ENCODE results near the gene HRH4. TPM values are rescaled to one million over a fixed set of nuclear protein-coding genes. Genes with fewer than 3 reads are reported as not detected.

HRH4 gene
- total and polyA plus RNA-seq, 2 donors (not counting 3 experiments of a cell fraction or from before 2014, with no cell fraction given), result 0.03 TPM; not detected in 1

- Histone ChIP-seq H3K4me3 (replicated peaks in 1 of 3; ENCODE audit: insufficient read depth in 1 of 3, low read depth in 1 of 3, low read length in 3 of 3) (no peak overlapping the region), H3K4me1 (ENCODE audit: control insufficient read depth, extremely low read depth, insufficient read depth, low read length) (no peaks in the 10 kb centered on the region), H3K79me2 (ENCODE audit: control insufficient read depth, insufficient read depth, low read length) (no peaks in the 10 kb centered on the region), H3K27me3 (ENCODE audit: control insufficient read depth in 2 of 2, insufficient read depth in 2 of 2, low read length in 2 of 2) (peaks cover 2 to 4% of the 10 kb centered on the region in 2 experiments), H4K20me1 (replicated peaks; ENCODE audit: control insufficient read depth, extremely low read depth, insufficient read depth, low read length) (no peaks in the 10 kb centered on the region), H3K36me3 (ENCODE audit: control insufficient read depth in 2 of 2, extremely low read depth in 1 of 2, insufficient read depth in 2 of 2, low read length in 2 of 2) (no peaks in the 10 kb centered on the region), H3K4me2 (ENCODE audit: insufficient read depth, low read length) (no peak overlapping the region), H2AFZ (ENCODE audit: low read depth, low read length) (no peak overlapping the region), H3K9me3 (replicated peaks; ENCODE audit: control insufficient read depth, insufficient read depth, low read length) (no peaks in the 10 kb centered on the region), H3K27ac (ENCODE audit: insufficient read depth, low read depth, low read length) (no peak overlapping the region), H3K9me1 (replicated peaks; ENCODE audit: control insufficient read depth, extremely low read depth, insufficient read depth, low read length) (no peaks in the 10 kb centered on the region), H3K9ac (replicated peaks; ENCODE audit: extremely low read depth, insufficient read depth, low read length) (no peak overlapping the region)
- no TSS peak for BruUV-seq (replicated peaks)
- TF ChIP-seq EZH2 (IDR thresholded peaks at IDR 0.05; ENCODE audit: borderline replicate concordance, low read depth, low read length, severe bottlenecking) (no peak), GATA2 (IDR thresholded peaks at IDR 0.05; ENCODE audit: insufficient read depth, insufficient read length, low read depth, low read length) (no peak), POLR2AphosphoS5 (IDR thresholded peaks at IDR 0.05; ENCODE audit: insufficient read depth, low read depth, low read length) (no peak)
- CTCF ChIA-PET, result interaction anchor here (1.4 to 2.9 kb wide), 3 partner anchors 8 to 137 kb away, joined by 6 to 15 read pairs (median 8); no protein-coding TSS in a partner anchor
- intact Hi-C loops (cut with micrococcal nuclease), result no loop called here
- dilution Hi-C loops (cut with MboI; ENCODE audit: extremely low pct_ligation_motif_present, low sequenced_read_pairs), result no loop called here
- FAIRE-seq (peak; percentile 31), DNase-seq (ENCODE audit: low read depth, low spot score) (no peak)
- POLR2A ChIA-PET, result no interaction called here
Measured at GRCh38 chr18:24497031-24497754, 36.8 kb downstream of the HRH4 start.

- Histone ChIP-seq H3K4me1 (ENCODE audit: control insufficient read depth, extremely low read depth, insufficient read depth, low read length) (no peaks in the 10 kb centered on the region), H3K36me3 (ENCODE audit: control insufficient read depth in 2 of 2, extremely low read depth in 1 of 2, insufficient read depth in 2 of 2, low read length in 2 of 2) (no peaks in the 10 kb centered on the region), H3K9me1 (replicated peaks; ENCODE audit: control insufficient read depth, extremely low read depth, insufficient read depth, low read length) (no peaks in the 10 kb centered on the region), H3K9me3 (replicated peaks; ENCODE audit: control insufficient read depth, insufficient read depth, low read length) (no peaks in the 10 kb centered on the region), H3K27ac (ENCODE audit: insufficient read depth, low read depth, low read length) (no peak overlapping the region), H3K27me3 (ENCODE audit: control insufficient read depth in 2 of 2, insufficient read depth in 2 of 2, low read length in 2 of 2) (peaks cover 0 to 3% of the 10 kb centered on the region in 2 experiments), H4K20me1 (replicated peaks; ENCODE audit: control insufficient read depth, extremely low read depth, insufficient read depth, low read length) (no peaks in the 10 kb centered on the region), H3K9ac (replicated peaks; ENCODE audit: extremely low read depth, insufficient read depth, low read length) (no peak overlapping the region), H3K4me3 (replicated peaks in 1 of 3; ENCODE audit: insufficient read depth in 1 of 3, low read depth in 1 of 3, low read length in 3 of 3) (no peak overlapping the region), H3K79me2 (ENCODE audit: control insufficient read depth, insufficient read depth, low read length) (no peaks in the 10 kb centered on the region), H3K4me2 (ENCODE audit: insufficient read depth, low read length) (no peak overlapping the region), H2AFZ (ENCODE audit: low read depth, low read length) (no peak overlapping the region)
- dilution Hi-C loops (cut with MboI; ENCODE audit: extremely low pct_ligation_motif_present, low sequenced_read_pairs), result no loop called here
- ChIA-PET CTCF (interaction anchor here (2.9 to 4.2 kb wide), 1 partner anchor 11 kb away, joined by 15 to 19 read pairs; no protein-coding TSS in a partner anchor), POLR2A (no interaction called here)
- BruUV-seq (replicated peaks), result no TSS peak
- FAIRE-seq (no peak), DNase-seq (ENCODE audit: low read depth, low spot score) (no peak)
- TF ChIP-seq POLR2AphosphoS5 (IDR thresholded peaks at IDR 0.05; ENCODE audit: insufficient read depth, low read depth, low read length), result no peak
- TF ChIP-seq POLR2A (IDR thresholded peaks at IDR 0.05; ENCODE audit: low read depth, low read length), result no peak
- intact Hi-C loops (cut with micrococcal nuclease), result no loop called here
Measured at GRCh38 chr18:24499814-24500213, 39.4 kb downstream of the HRH4 start.
